Muscle of arm (tissue), 12 donors: ENCODE data around the gene IFIT1B. TPM values are rescaled to one million over a fixed set of nuclear protein-coding genes. Genes with fewer than 3 reads are reported as not detected.
"Not testable (repeated sequence)": the region's sequence is repeated elsewhere in the genome, so short reads cannot be mapped to it uniquely, and the experiment has no call there.

Source experiments
- DNase-seq: peaks from one replicate; pipeline ENCODE4 v3.0.0-alpha.2; 2013
- polyA plus RNA-seq, 12 donors: library from polyadenylated mRNA; unstranded; fragments of 120-200 nt; gene quantifications; one replicate each; pipeline ENCODE4 v1.2.1, GENCODE V29; 2013; ENCODE audit not compliant: insufficient read length in 12 of 12

The IFIT1B gene
- polyA plus RNA-seq, 12 donors: 0.13 to 1.0 (median 0.23) TPM; not detected in 3

GRCh38 chr10:89412276-89412675, 34.4 kb downstream of the IFIT1B start:
- not testable (repeated sequence) for DNase-seq

- no peak for DNase-seq
Measured at GRCh38 chr10:89413398-89413912, 35.6 kb downstream of the IFIT1B start.

- DNase-seq: peak; percentile 83
Measured at GRCh38 chr10:89414146-89414878, 36.5 kb downstream of the IFIT1B start, which contains the start of gene IFIT5. IFIT5 (plus strand) TSS chr10:89414568; CDS start chr10:89414799, 231 bp downstream.

- peak; percentile 72 for DNase-seq
Measured at GRCh38 chr10:89414879-89415821, 37.3 kb downstream of the IFIT1B start.

GRCh38 chr10:89416465-89416864, 38.6 kb downstream of the IFIT1B start:
- no peak for DNase-seq

GRCh38 chr10:89419548-89419947, 41.7 kb downstream of the IFIT1B start:
- DNase-seq: no peak

- DNase-seq: no peak
Measured at GRCh38 chr10:89421018-89421476, 43.2 kb downstream of the IFIT1B start.

- no peak for DNase-seq
Measured at GRCh38 chr10:89425000-89425399, 47.1 kb downstream of the IFIT1B start.

GRCh38 chr10:89426230-89426868, 48.5 kb downstream of the IFIT1B start:
- DNase-seq: peak; percentile 64

- DNase-seq: no peak
Measured at GRCh38 chr10:89427629-89428028, 49.8 kb downstream of the IFIT1B start.

- DNase-seq: no peak
Measured at GRCh38 chr10:89428877-89429276, 51.0 kb downstream of the IFIT1B start.

GRCh38 chr10:89431977-89432376, 54.1 kb downstream of the IFIT1B start:
- no peak for DNase-seq

Other genes with a start within 250 kb of the IFIT1B start
- 1 to 10 TPM in 2 of 12 donors, under 1 TPM in 8, not detected in 2; 0.25 to 5.6 (median 0.76) TPM for gene CH25H, start 170.7 kb upstream of the IFIT1B start, polyA plus RNA-seq
- 10 to 100 TPM in 11 of 12 donors, not detected in 1; 26.3 to 55.7 (median 38.9) TPM for gene LIPA, start 126.3 kb upstream of the IFIT1B start, polyA plus RNA-seq
- 1 to 10 TPM in 10 of 12 donors, not detected in 2; 6.5 to 9.6 (median 7.9) TPM for gene IFIT2, start 76.0 kb upstream of the IFIT1B start, polyA plus RNA-seq
- gene IFIT3, start 50.1 kb upstream of the IFIT1B start, polyA plus RNA-seq: 10 to 100 TPM in 3 of 12 donors, 1 to 10 TPM in 8, not detected in 1; 6.8 to 12.8 (median 9.3) TPM
- 10 to 100 TPM in 11 of 12 donors, not detected in 1; 21.1 to 88.2 (median 47.8) TPM for gene IFIT1, start 14.6 kb downstream of the IFIT1B start, polyA plus RNA-seq
- gene IFIT5, start 36.5 kb downstream of the IFIT1B start, polyA plus RNA-seq: 10 to 100 TPM in 9 of 12 donors, 1 to 10 TPM in 2, not detected in 1; 8.5 to 16.4 (median 13.0) TPM
- gene SLC16A12, start 157.5 kb downstream of the IFIT1B start, polyA plus RNA-seq: 1 to 10 TPM in 11 of 12 donors, not detected in 1; 1.3 to 2.9 (median 1.6) TPM